Caco-2 (cell line): Measurements from ENCODE around the gene SRL. TPM values are rescaled to one million over a fixed set of nuclear protein-coding genes. Genes with fewer than 3 reads are reported as not detected.

ENCODE experiments used
- BruUV-seq: library from RNA; stranded (reverse); fragments of 400-500 nt; replicated peaks from 2 replicates; lab custom pipeline; 2021; lab: Mats Ljungman, UMichigan
- CTCF ChIA-PET: fragments of 300-600 bp; sonication (Branson Sonifier 250); formaldehyde crosslinking; loops from one replicate; lab custom pipeline; 2022; ENCODE audit warnings: antibody characterized with exemption; lab: Charles Lee
- POLR2A ChIA-PET: fragments of 300-600 bp; sonication (Branson Sonifier 250); formaldehyde crosslinking; loops from one replicate; lab custom pipeline; 2022; ENCODE audit warnings: antibody characterized with exemption; lab: Charles Lee
- DNase-seq, 2 experiments: peaks; one replicate each; pipeline versions ENCODE4 v3.0.0 to v3.0.0-alpha.2; 2020 to 2022
- H3K27me3 ChIP-seq: replicated peaks from 2 replicates; pipeline ENCODE4 v1.6.0; 2011; ENCODE audit warnings: low read length; ENCODE audit not compliant: control insufficient read depth, insufficient read depth
- H3K36me3 ChIP-seq: 2 replicates; pipeline ENCODE4 v1.5.1; 2011; ENCODE audit warnings: low read length; ENCODE audit not compliant: control insufficient read depth, insufficient read depth
- H3K4me1 ChIP-seq: fragments of 250-450 bp; sonication (Bioruptor Pico); 2 replicates; pipeline ENCODE4 v1.5.1; 2020; ENCODE audit warnings: mild to moderate bottlenecking
- H3K4me3 ChIP-seq: 2 replicates; pipeline ENCODE4 v1.5.1; 2011; ENCODE audit warnings: low read depth, mild to moderate bottlenecking, control low read depth, low read length
- H3K9me3 ChIP-seq: fragments of 250-450 bp; sonication (Bioruptor Pico); 2 replicates; pipeline ENCODE4 v1.5.1; 2020; ENCODE audit warnings: mild to moderate bottlenecking, moderate library complexity
- H3K27ac Mint-ChIP-seq: one replicate; pipeline ENCODE4 v1.8.0; 2022; ENCODE audit warnings: mixed read lengths; ENCODE audit not compliant: unreplicated experiment
- H3K27me3 Mint-ChIP-seq: one replicate; pipeline ENCODE4 v1.8.0; 2022; ENCODE audit warnings: mixed read lengths; ENCODE audit not compliant: insufficient read depth, unreplicated experiment
- H3K36me3 Mint-ChIP-seq: one replicate; pipeline ENCODE4 v1.8.0; 2022; ENCODE audit warnings: mild to moderate bottlenecking, mixed read lengths; ENCODE audit not compliant: insufficient read depth, unreplicated experiment
- H3K4me1 Mint-ChIP-seq: one replicate; pipeline ENCODE4 v1.8.0; 2022; ENCODE audit warnings: low read depth, mixed read lengths; ENCODE audit not compliant: unreplicated experiment
- H3K4me3 Mint-ChIP-seq: one replicate; pipeline ENCODE4 v1.8.0; 2022; ENCODE audit warnings: mild to moderate bottlenecking, moderate library complexity, mixed read lengths; ENCODE audit not compliant: unreplicated experiment
- H3K9me3 Mint-ChIP-seq: one replicate; pipeline ENCODE4 v1.8.0; 2022; ENCODE audit warnings: mixed read lengths; ENCODE audit not compliant: unreplicated experiment
- intact Hi-C: fragments of 100-400 bp; cut with micrococcal nuclease; formaldehyde crosslinking; loops from one replicate; pipeline ENCODE4 v1.10.0; 2022; ENCODE audit not compliant: unreplicated experiment
- total RNA-seq: library from RNA; stranded (reverse); gene quantifications from 2 replicates; pipeline ENCODE4 v1.2.3, GENCODE V29; 2022
- TF ChIP-seq, protein P1 (sequence below), 2 experiments: fragments of 200-600 bp in 1 of 2; IDR thresholded peaks; 1 replicate in 1 of 2; 2 replicates in 1 of 2; pipeline versions ENCODE4 v1.5.1 to v1.8.0; 2011 to 2022; ENCODE audit warnings: antibody characterized with exemption in 1 of 2, control low read depth in 1 of 2, inconsistent platforms in 1 of 2, low read depth in 1 of 2, low read length in 1 of 2, mild to moderate bottlenecking in 1 of 2, moderate library complexity in 1 of 2; ENCODE audit not compliant: insufficient read depth in 1 of 2, severe bottlenecking in 1 of 2, unreplicated experiment in 1 of 2

The SRL gene
- total RNA-seq, 1 experiment from 2014 or later: not detected

- no peaks in the 10 kb centered on the region for H3K27me3 ChIP-seq
- no peak overlapping the region for H3K4me3 Mint-ChIP-seq
- DNase-seq: no peak
- TF ChIP-seq, protein P1, sequence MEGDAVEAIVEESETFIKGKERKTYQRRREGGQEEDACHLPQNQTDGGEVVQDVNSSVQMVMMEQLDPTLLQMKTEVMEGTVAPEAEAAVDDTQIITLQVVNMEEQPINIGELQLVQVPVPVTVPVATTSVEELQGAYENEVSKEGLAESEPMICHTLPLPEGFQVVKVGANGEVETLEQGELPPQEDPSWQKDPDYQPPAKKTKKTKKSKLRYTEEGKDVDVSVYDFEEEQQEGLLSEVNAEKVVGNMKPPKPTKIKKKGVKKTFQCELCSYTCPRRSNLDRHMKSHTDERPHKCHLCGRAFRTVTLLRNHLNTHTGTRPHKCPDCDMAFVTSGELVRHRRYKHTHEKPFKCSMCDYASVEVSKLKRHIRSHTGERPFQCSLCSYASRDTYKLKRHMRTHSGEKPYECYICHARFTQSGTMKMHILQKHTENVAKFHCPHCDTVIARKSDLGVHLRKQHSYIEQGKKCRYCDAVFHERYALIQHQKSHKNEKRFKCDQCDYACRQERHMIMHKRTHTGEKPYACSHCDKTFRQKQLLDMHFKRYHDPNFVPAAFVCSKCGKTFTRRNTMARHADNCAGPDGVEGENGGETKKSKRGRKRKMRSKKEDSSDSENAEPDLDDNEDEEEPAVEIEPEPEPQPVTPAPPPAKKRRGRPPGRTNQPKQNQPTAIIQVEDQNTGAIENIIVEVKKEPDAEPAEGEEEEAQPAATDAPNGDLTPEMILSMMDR (IDR thresholded peaks at IDR 0.05; ENCODE audit: insufficient read depth in 1 of 2, low read depth in 1 of 2, low read length in 1 of 2, severe bottlenecking in 1 of 2, unreplicated experiment in 1 of 2): no peak
- no peaks in the 10 kb centered on the region for H3K27me3 Mint-ChIP-seq
- ChIA-PET CTCF (interaction anchor here (2.2 kb wide), 1 partner anchor 22 kb away, joined by 15 read pairs; no protein-coding TSS in a partner anchor), POLR2A (no interaction called here)
- no peaks in the 10 kb centered on the region for H3K9me3 ChIP-seq
- BruUV-seq: no TSS peak
- intact Hi-C loops: no loop called here
- no peaks in the 10 kb centered on the region for H3K36me3 ChIP-seq
- no peak overlapping the region for H3K27ac Mint-ChIP-seq
- H3K4me1 Mint-ChIP-seq: no peaks in the 10 kb centered on the region
- no peak overlapping the region for H3K4me3 ChIP-seq
- no peaks in the 10 kb centered on the region for H3K9me3 Mint-ChIP-seq
- H3K4me1 ChIP-seq: no peaks in the 10 kb centered on the region
- H3K36me3 Mint-ChIP-seq: no peaks in the 10 kb centered on the region
These were observed 10.5 kb downstream of the SRL start for GRCh38 chr16:4231367-4231766.

- TF ChIP-seq, protein P1 (IDR thresholded peaks at IDR 0.05; ENCODE audit: insufficient read depth in 1 of 2, low read depth in 1 of 2, low read length in 1 of 2, severe bottlenecking in 1 of 2, unreplicated experiment in 1 of 2): no peak
- Histone ChIP-seq H3K4me1 (no peaks in the 10 kb centered on the region), H3K36me3 (no peaks in the 10 kb centered on the region), H3K9me3 (no peaks in the 10 kb centered on the region), H3K27me3 (no peaks in the 10 kb centered on the region), H3K4me3 (no peak overlapping the region)
- no peak for DNase-seq
- Mint-ChIP-seq H3K27me3 (no peaks in the 10 kb centered on the region), H3K9me3 (no peaks in the 10 kb centered on the region), H3K4me3 (no peak overlapping the region), H3K36me3 (no peaks in the 10 kb centered on the region), H3K27ac (no peak overlapping the region), H3K4me1 (no peaks in the 10 kb centered on the region)
- ChIA-PET POLR2A (no interaction called here), CTCF (no interaction called here)
- intact Hi-C loops: no loop called here
- BruUV-seq: no TSS peak
These were observed 14.9 kb downstream of the SRL start for GRCh38 chr16:4227040-4227332.

GRCh38 chr16:4226251-4227039 lies 15.4 kb downstream of the SRL start:
- intact Hi-C loops: no loop called here

More at GRCh38 chr16:4226251-4227039, 15.4 kb downstream of the SRL start:
- TF ChIP-seq, protein P1 (IDR thresholded peaks at IDR 0.05; ENCODE audit: insufficient read depth in 1 of 2, low read depth in 1 of 2, low read length in 1 of 2, severe bottlenecking in 1 of 2, unreplicated experiment in 1 of 2): no peak
- no peaks in the 10 kb centered on the region for H3K36me3 ChIP-seq
- BruUV-seq: no TSS peak
- H3K27me3 Mint-ChIP-seq: no peaks in the 10 kb centered on the region
- H3K27me3 ChIP-seq: no peaks in the 10 kb centered on the region
- H3K4me1 Mint-ChIP-seq: no peaks in the 10 kb centered on the region
- no peak overlapping the region for H3K27ac Mint-ChIP-seq
- H3K4me1 ChIP-seq: no peaks in the 10 kb centered on the region
- CTCF ChIA-PET: no interaction called here
- H3K4me3 ChIP-seq: no peak overlapping the region
- DNase-seq: no peak
- POLR2A ChIA-PET: no interaction called here
- H3K9me3 Mint-ChIP-seq: no peaks in the 10 kb centered on the region
- no peaks in the 10 kb centered on the region for H3K36me3 Mint-ChIP-seq
- no peak overlapping the region for H3K4me3 Mint-ChIP-seq
- H3K9me3 ChIP-seq: no peaks in the 10 kb centered on the region
